Body of pancreas (tissue), 4 donors: ENCODE measurements around the gene SPINK9.

ENCODE experiments used
- CTCF ChIP-seq, 7 experiments: fragments of 450-650 bp in 4 of 7; fragments of 200-600 bp in 3 of 7; sonication (generic) in 3 of 7; IDR thresholded peaks; one replicate each; pipeline ENCODE4 v1.5.1; 2016 to 2019; ENCODE audit warnings: antibody characterized with exemption in 7 of 7
- POLR2A ChIP-seq, 3 donors: fragments of 450-650 bp; IDR thresholded peaks; one replicate each; pipeline ENCODE4 v1.6.1; 2016; ENCODE audit warnings: antibody characterized with exemption in 3 of 3, mild to moderate bottlenecking in 2 of 3

GRCh38 chr5:148382961-148383360 lies 47.6 kb downstream of the SPINK9 start:
- TF ChIP-seq CTCF (IDR thresholded peaks at IDR 0.05) (no peak), POLR2A (IDR thresholded peaks at IDR 0.05) (no peak)
